Cerebellar cortex (tissue), 1 donor: Measurements from ENCODE around the gene ARHGAP29.

Experiments
- DNase-seq: peaks from one replicate; pipeline ENCODE4 v3.0.0-alpha.2; 2015; ENCODE audit warnings: low spot score

ARHGAP29 gene

DNA sequence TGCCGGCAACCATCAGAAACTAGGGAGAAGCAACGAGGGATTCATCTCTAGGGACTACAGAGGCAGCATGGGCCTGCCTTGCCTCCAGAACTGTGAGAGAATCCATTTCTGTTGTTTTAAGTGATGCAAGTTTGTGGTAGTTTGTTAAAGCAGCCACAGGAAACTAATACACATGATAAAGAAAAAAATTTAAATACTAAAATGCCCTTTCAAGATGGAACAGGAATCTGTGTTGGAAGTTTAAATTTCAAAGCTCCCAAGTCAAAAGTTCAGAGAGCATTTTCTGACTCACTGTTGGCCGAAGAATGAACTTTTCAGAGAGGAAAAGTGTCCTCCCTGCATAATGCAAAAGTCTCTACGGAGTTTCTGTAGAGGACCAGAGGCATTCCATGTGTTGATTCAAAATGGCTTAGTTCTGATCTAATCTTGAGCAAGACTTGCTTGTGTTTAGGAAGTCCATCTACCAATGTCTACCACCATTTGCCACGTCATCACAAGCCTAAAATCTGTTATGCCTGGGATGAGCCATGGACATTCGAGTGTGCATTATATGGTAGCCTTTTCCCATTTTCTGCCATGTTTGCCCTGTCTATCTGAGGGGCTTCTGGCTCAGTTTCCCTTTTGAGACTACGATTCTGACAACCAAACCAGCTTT, 22.4 kb upstream of the ARHGAP29 start:
- no peak for DNase-seq

DNA sequence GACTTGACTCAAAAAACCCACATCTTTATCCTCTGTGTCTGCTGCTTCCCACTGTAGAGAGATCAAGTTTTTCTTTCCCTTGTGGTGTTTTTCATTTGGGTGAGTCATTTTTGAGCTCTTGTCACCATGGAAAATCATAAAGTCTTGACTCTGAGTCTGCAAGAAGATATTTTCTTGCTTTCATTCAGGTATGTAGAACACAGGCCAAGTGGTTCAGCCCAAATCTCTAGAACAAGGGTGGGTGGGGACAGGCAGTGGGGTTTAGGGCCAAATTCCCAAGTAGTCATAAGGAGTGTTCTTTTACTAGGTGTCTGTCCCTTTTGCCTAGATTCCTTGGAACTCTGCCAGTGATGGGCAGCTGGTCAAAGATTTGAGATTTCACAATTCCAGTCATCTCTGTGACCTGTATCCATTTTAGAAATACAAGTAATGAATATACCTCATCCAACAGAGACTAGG, 21.5 kb upstream of the ARHGAP29 start:
- DNase-seq, result peak; percentile 52

GRCh38 chr1:94257444-94257843, 20.1 kb upstream of the ARHGAP29 start:
- no peak for DNase-seq

- DNase-seq, result no peak
These were observed 18.1 kb upstream of the ARHGAP29 start for GRCh38 chr1:94255476-94255875.

DNA sequence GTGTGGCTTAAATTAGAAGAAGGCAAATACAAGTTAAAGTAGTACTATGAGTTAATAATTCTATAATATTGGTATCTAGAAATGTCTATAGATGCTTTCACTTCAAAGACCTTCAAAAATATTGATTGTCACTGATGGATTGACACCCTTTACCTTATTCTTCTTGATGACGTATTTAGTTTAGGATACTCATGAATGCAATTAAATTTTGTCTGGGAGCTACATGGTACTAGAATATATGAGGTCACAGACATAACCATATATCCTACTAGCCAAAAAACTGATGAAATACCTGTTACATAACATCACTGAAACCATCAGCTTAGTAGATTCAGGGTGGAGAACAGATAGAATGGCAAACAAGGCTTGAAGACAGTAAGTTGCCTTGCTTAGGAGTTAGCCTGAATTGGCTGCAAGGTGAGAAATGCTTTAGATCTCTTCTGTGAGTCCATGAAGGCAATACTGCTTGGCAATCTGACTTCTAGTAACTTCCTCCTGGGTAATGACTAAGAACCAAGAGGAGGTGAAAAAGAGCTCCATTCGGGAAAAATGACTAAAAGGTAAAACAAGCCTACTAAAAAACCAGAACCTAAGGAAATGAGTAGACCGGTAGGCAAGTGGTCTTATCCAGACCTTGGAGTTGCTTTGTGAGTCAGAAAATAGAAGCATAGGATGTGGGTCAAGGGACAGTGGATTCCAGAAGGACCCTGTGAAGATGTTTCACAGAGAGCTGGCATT, 16.9 kb upstream of the ARHGAP29 start:
- DNase-seq, result no peak

DNA sequence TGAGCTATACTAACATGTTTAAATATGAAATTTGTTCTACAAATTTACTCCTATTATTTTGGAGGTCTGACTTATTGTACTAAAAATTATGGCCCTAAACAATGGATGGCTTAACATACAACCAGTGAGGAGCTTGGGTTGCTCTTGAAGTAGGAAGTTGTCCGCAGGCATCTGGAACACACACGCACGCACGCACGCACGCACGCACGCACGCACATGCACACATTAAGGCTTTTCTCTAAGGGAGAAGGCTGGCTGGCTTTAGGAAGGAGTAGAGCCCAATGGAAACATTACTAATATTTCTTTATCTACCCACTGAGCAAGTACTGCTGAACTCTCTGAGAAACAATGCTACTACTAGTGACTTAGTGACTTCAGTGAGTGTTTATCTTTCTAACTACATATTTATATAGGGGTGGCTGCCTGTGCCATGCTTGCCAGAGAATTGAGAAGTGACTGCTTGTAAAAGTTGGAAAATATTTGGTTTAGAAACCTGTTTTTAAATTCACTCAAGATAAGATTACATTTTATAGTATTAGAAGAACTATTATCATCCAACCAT, 16.2 kb upstream of the ARHGAP29 start:
- no peak for DNase-seq

DNA sequence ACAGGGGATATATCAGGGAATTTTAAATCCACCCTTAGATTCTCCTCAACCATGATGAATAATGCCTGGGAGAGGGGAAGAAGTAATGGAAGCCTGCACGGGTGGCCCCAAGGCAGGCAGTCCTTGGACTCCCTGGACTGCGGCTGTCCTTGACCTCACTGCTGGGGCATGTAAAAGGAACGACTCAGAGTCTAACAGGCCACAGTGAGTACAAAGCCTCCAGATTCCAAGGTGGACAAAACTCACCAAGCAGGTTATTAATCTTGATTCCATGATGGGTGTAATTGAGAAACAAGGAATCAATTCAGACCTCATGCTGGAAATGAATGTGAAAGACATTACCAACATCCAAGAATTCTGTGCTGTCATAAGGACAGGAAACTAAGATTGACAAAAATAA, 13.0 kb upstream of the ARHGAP29 start:
- DNase-seq, result no peak

DNA sequence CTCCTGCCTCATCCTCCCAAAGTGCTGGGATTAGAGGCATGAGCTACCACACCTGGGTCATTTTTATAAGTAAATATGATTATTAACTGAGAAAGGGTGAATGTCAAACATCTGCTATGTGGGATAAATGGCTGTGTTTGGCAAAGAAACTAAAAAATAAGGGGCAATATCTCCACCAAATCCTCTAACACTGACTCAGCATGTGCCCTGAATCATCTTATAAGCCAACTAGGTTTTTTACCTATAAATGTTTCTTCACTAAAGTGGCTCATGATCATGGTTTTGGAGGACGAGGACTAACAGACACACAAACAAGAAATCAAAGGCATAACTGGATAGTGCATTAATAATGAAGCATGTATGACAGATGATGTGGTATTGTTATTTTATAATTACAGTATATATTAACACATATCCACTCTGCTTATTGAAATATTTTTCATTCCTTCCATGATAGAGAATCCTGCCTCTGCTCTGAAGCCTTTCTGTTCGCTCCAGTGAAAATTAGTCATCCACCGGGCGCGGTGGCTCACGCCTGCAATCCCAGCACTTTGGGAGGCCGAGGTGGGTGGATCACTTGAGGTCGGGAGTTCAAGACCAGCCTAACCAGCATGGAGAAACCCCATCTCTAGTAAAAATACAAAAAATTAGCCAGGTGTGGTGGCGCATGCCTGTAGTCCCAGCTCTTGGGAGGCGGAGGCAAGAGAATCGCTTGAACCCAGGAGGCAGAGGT, 11.7 kb upstream of the ARHGAP29 start:
- no peak for DNase-seq

DNA sequence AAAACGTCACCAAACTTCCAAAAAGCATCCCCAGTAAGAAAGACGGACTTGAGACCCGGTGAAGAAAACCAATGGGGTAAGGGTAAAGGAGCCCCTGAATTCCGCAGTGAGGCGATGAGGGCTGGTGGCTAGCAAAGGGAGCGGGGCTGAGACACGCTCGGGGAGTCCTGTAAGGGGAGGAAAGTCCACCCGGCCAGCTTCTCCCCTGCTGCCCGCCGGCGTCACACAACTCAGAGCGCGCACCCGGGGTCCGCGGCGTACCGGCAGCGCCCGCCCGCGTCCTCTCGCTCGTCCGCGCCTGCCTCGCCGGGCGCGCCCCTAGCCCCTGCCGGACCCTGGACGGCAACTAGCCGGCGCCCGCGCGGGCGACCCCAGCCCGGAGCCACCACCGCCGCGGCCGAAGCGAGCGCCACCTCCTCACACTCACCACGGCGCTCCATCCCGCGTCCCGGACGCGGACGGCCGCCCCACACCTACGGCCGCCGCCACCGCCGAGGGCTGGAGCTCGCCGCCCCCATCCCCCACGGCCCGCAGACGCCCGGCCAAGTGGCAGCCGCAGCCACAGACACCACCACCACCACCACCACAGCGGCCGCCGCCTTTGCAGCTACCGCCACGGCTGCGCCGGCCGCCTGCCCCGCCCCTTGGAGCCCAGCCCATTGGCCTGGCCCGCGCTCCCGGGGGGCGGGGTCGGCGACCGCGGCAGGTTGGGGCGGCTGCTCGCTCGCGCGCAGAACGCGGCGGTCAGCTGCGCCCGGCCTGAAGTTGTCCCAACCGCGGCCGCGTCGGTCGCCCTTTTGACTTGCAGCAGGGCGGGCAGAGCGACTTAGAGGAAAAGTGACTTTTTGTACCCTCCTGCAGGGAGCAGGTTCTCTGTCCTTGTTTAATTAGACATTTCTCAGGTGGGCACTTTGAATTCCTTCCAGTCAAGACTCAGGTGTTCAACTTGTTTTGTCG, 10.0 kb upstream of the ARHGAP29 start:
- DNase-seq, result peak; percentile 56

GRCh38 chr1:94246692-94247137, 9.3 kb upstream of the ARHGAP29 start:
- peak; percentile 57 for DNase-seq

DNA sequence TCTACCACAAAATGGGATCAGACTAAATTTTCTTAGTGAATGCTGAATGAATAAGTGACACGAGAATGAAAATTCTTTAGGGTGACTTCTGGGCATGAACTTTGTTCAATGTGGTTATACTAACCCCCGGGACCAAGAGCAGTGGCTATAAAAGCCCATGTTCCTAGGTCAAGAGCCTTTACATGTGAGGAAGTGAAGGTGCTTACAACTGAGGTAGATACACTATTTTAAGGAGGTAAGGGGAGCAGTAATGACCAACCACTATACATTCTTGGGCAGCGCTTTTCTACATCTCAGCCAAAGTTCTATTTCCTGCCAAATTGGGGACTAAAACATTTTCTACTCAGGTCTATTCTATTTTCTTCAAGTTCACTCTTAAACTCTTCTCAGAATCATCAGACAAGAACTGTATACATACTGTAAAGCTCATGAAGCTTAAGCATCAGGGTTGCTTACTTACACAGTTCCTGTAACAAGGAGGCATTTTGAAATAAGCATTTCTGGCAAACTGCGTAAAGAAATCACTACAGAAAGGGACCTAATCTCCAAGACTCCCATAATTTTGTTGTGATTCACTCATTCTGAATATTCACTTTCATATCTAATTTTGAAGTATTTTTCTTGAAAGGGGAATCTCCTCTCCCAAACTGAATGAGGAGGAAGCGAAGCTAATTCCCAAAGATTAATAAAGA, 8.5 kb upstream of the ARHGAP29 start:
- DNase-seq, result peak; percentile 29

GRCh38 chr1:94244816-94245215, 7.4 kb upstream of the ARHGAP29 start:
- no peak for DNase-seq

DNA sequence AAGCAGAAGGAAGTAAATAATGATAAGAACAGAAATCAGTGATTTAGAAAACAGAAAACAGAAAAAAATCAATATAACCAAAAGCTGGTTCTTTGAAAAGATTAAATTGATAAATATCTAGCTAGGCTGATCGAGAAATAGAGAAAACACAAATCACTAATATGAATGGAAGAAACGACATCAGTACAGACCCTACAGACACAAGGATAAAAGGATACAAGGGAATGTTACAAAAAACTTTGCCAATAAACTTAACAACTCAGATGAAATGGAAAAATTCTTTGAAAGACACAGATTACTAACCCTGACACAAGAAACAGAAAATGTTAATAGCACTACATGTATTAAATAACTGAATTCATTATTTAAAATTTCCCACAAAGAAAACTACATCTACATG, 6.3 kb upstream of the ARHGAP29 start:
- DNase-seq, result no peak

- DNase-seq, result no peak
These were observed 3.4 kb upstream of the ARHGAP29 start for GRCh38 chr1:94240822-94241221.

DNA sequence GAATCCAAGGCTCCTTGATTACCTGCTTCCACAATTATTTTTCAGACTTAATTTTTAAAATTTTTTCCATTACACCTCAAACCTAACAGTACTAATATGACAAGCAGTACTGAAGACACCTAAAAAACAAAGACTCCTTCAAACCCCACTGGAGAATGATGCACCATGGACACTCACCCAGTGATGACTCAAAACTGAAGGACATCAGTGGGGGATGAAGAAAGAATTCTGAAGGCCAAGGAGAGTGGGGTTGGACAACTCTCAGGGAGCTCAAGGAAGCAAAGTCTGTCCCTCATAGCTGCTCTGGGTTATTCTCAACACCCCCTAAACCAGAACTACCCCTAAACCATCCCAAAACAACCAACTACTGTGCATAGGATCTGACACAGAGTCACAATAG, 2.4 kb upstream of the ARHGAP29 start:
- no peak for DNase-seq

GRCh38 chr1:94239051-94239450, 1.7 kb upstream of the ARHGAP29 start:
- no peak for DNase-seq

DNA sequence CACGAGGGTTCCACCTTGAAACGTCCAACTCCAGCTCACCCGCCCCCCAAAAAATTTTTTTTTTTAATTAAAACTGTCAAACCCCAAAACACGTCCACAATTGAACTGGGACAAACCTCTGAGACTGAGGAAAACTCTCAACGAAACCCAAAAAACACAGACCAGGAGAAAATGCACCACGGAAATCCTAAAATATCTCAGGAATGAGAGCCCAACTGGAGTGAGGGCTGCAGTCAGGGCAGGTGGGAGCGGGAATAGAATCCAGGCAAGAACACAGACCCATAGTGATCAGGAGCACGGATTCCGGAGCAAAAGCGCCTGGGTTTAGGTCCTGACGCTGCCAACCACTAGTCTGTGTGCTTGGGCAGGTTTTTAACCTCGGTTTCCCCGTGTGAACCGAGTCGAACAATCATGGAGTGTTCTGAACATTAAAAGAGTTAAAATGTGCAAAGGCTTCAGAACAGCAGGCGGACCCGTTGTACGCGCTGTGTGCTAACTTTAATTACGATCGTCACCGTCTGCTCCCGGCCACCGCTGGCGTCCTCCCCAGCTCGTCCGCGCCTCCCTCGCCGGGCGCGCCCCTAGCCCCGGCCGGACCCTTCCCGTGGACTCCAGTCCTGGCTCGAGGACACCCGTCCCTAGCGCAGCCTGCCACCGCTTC, 624 bp downstream of the ARHGAP29 start:
- DNase-seq, result peak; percentile 73

- DNase-seq, result peak; percentile 64
These were observed 1.3 kb downstream of the ARHGAP29 start for GRCh38 chr1:94236013-94236491.

DNA sequence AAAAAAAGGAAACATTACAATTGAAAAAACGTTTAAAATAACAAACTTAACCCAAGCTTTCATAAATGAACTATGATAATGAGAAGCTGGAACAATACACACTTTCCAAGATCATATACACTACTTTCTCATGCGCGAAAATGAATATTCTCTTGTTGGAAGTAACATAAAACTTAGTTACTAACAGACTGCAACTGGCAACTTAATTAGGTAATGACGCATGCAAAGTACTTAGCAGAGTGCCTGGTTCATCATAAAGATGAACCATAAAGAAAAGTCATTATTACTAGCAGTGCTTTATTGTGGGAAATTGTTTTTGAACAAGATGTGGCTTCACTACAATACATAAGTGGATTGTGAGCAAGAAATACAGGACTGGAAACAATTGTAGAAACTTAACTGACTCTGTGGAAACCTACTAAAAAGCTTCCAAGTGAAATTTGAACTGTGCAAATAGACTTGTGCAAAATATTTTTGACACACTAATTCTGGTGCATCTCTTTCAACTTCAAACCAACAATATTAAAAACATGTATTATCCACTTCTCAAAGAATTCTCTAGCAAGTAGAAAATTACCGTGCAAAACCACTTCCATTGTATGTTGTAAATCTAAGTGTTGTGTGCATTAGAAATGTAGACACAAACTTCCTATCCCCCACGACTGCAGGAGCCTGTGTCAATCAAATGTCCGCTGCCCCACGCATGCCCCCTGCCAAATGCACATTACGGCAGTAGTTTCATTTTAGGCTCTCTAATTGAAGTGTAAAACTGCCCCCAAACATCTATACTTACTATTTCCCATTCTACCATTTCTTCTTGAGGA, 2.0 kb downstream of the ARHGAP29 start:
- peak; percentile 44 for DNase-seq
